Measurements from ENCODE around the gene CBFA2T3. TPM values are rescaled to one million over a fixed set of nuclear protein-coding genes. Genes with fewer than 3 reads are reported as not detected.

Gene CBFA2T3
- polyA plus RNA-seq, 3 donors, result 5.3 to 32.2 (median 6.2) TPM

DNA sequence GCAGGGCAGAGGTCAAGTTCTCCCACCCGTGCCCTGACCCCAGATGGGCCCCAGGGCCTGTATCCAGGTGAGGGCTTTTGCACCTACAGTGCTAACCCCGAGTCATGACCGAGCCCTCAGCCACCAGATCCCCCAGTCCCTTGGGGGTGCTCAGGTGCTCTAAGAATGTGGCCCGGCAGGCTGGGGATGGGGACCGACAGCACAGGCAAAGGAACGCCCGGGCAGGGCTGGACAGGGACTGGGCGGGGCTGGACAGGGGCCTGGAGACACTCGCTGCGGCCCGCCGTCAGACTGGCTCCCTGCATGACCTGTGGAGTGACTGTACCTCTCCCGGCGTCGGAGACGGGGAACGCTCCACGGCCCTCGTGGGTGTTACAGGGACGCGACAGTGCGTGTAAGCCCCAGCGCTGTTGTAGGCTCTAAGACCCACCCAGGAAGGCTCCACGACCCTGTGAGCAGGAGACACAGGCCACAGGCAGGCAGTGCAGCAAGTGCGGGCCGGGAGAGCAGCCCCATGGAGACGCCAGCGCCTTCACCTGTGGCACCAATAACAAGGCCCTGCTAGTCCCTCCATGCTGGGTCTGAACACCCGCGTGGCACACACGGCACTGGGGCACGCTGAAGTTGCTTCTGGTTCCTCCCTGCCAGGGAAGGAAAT is 38.8 kb downstream of the CBFA2T3 start:
- Mint-ChIP-seq H3K36me3 (peaks cover 9 to 22% of the 10 kb centered on the region in 2 donors), H3K4me3 (peak overlapping the region; percentile 96 to 97), H3K9me3 (peaks cover 0 to 1% (median 0%) of the 10 kb centered on the region in 7 donors), H3K27ac (no peak overlapping the region), H3K4me1 (peaks cover 53% of the 10 kb centered on the region), H3K27me3 (ENCODE audit: low read depth in 3 of 3) (peaks cover 0 to 9% (median 4%) of the 10 kb centered on the region in 3 donors)
- H2AFZ ChIP-seq (ENCODE audit: insufficient read depth, low read depth, low read length, poor library complexity, severe bottlenecking), result no peak overlapping the region
- DNase-seq, result no peak
- peaks cover 78% of the 10 kb centered on the region for H3K79me2 ChIP-seq (ENCODE audit: insufficient read depth, low read length)
- peak overlapping the region in 2 of 3 experiments; percentile 65 to 89 for H3K4me3 ChIP-seq (replicated peaks in 1 of 3; ENCODE audit: low read depth in 2 of 3, low read length in 3 of 3)
- peaks cover 0 to 2% of the 10 kb centered on the region in 2 donors for H3K27me3 ChIP-seq (ENCODE audit: control insufficient read depth in 2 of 2, insufficient read depth in 2 of 2, low read length in 2 of 2)
- intact Hi-C loops (cut with micrococcal nuclease), result loop anchor here (2.0 to 10.0 kb wide), 3 partner anchors 39 to 157 kb away; partner anchors contain the start of genes ACSF3 (in 1 of the 2) and CBFA2T3 (in 1 of the 2)
- H3K36me3 ChIP-seq (replicated peaks in 1 of 2; ENCODE audit: control insufficient read depth in 1 of 2, insufficient read depth in 2 of 2, low read length in 2 of 2), result peaks cover 0 to 8% of the 10 kb centered on the region in 2 donors
- WGBS (ENCODE audit: insufficient coverage), result 74% methylated on average over 32 of the region's 32 CpGs
- peaks cover 57 to 65% of the 10 kb centered on the region in 2 donors for H3K4me1 ChIP-seq (ENCODE audit: control insufficient read depth in 1 of 2, insufficient read depth in 2 of 2, low read length in 2 of 2)
- peak overlapping the region; percentile 74 to 80 for H3K27ac ChIP-seq (ENCODE audit: low read depth in 1 of 2, low read length in 2 of 2)
- H3K9me3 ChIP-seq (replicated peaks in 1 of 2; ENCODE audit: control insufficient read depth in 1 of 2, insufficient read depth in 1 of 2, low read length in 2 of 2), result no peaks in the 10 kb centered on the region
- H4K20me1 ChIP-seq (ENCODE audit: insufficient read depth, low read length), result peaks cover 88% of the 10 kb centered on the region
- peak overlapping the region; percentile 99 for H3K4me2 ChIP-seq (replicated peaks; ENCODE audit: extremely low read depth, low read length, poor library complexity, severe bottlenecking)
- no peak for TF ChIP-seq CTCF (IDR thresholded peaks at IDR 0.05)
- peak overlapping the region; percentile 76 for H3K9ac ChIP-seq (ENCODE audit: insufficient read depth, low read length, poor library complexity, severe bottlenecking)

GRCh38 chr16:88937206-88937621 is 39.8 kb downstream of the CBFA2T3 start:
- Mint-ChIP-seq H3K4me3 (peak overlapping the region; percentile 81 to 89), H3K27ac (peak overlapping the region; percentile 86 to 98 (median 92)), H3K36me3 (peaks cover 2 to 16% of the 10 kb centered on the region in 2 donors), H3K4me1 (peaks cover 49% of the 10 kb centered on the region), H3K9me3 (no peaks in the 10 kb centered on the region), H3K27me3 (ENCODE audit: low read depth in 3 of 3) (peaks cover 0 to 5% (median 3%) of the 10 kb centered on the region in 3 donors)
- Histone ChIP-seq H3K4me3 (replicated peaks in 1 of 3; ENCODE audit: low read depth in 2 of 3, low read length in 3 of 3) (peak overlapping the region in 2 of 3 experiments; percentile 58 to 89), H3K9ac (ENCODE audit: insufficient read depth, low read length, poor library complexity, severe bottlenecking) (peak overlapping the region; percentile 67), H3K79me2 (ENCODE audit: insufficient read depth, low read length) (peaks cover 75% of the 10 kb centered on the region), H2AFZ (ENCODE audit: insufficient read depth, low read depth, low read length, poor library complexity, severe bottlenecking) (no peak overlapping the region), H3K4me2 (replicated peaks; ENCODE audit: extremely low read depth, low read length, poor library complexity, severe bottlenecking) (peak overlapping the region; percentile 99), H3K4me1 (ENCODE audit: control insufficient read depth in 1 of 2, insufficient read depth in 2 of 2, low read length in 2 of 2) (peaks cover 52 to 58% of the 10 kb centered on the region in 2 donors), H3K27me3 (ENCODE audit: control insufficient read depth in 2 of 2, insufficient read depth in 2 of 2, low read length in 2 of 2) (no peaks in the 10 kb centered on the region), H3K9me3 (replicated peaks in 1 of 2; ENCODE audit: control insufficient read depth in 1 of 2, insufficient read depth in 1 of 2, low read length in 2 of 2) (no peaks in the 10 kb centered on the region), H4K20me1 (ENCODE audit: insufficient read depth, low read length) (peaks cover 88% of the 10 kb centered on the region), H3K36me3 (replicated peaks in 1 of 2; ENCODE audit: control insufficient read depth in 1 of 2, insufficient read depth in 2 of 2, low read length in 2 of 2) (no peaks in the 10 kb centered on the region), H3K27ac (ENCODE audit: low read depth in 1 of 2, low read length in 2 of 2) (peak overlapping the region; percentile 80 to 86)
- DNase-seq, result peak in 1 of 3 donors; percentile 52
- intact Hi-C loops (cut with micrococcal nuclease), result loop anchor here (2.0 to 10.0 kb wide), 4 partner anchors 22 to 158 kb away; partner anchors contain the start of genes ACSF3 (in 1 of the 2) and CBFA2T3 (in 1 of the 2)
- 33% methylated on average over 19 of the region's 19 CpGs for WGBS (ENCODE audit: insufficient coverage)
- no peak for TF ChIP-seq CTCF (IDR thresholded peaks at IDR 0.05)

Data from CD14-positive monocyte (primary cell).